SW 1271 (cell line): ENCODE results near the gene TEAD1.

ENCODE experiments used
- DNase-seq, 2 experiments: peaks; one replicate each; lab custom pipeline; 2025; lab: John Stamatoyannopoulos, UW

Gene TEAD1

DNA sequence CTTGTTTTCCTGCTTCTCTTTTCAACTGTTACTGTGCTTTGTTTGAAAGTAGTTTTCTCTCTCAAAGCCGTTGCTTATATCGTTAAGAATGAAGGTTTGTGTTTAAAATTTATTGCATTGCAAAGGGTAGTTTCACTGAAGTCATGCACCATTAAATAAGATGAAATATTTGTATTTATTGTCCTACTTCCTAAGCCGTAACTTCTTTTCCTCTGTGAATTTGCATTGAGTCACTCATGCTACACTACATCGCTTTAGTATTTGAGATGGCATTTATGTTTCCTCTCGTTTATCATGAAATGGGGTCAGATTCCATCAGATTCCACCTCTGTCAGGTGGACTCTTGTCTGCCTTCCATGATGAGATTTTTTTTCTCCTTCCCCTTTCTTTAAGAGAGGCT, 269.1 kb downstream of the TEAD1 start:
- DNase-seq = no peak

GRCh38 chr11:12944889-12945288, 270.7 kb downstream of the TEAD1 start:
- no peak for DNase-seq

DNA sequence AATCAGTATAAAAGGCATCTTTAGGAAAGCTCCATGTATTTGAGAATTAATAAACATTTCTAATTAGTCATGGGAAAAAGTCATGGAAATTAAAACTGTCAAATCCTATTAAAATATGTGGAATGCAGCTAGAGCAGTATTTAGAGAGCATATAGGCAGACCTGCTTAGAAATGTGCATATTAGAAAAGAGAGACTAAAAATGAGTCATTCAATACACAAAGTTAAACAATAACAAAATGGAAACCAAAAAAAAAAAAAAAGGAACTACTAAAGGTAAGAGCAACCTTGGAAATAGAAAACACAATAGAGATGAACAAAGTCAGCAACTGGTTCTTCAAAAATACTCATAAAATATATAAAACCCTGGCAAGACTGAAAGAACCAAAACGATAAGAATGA, 275.2 kb downstream of the TEAD1 start:
- DNase-seq = no peak

DNA sequence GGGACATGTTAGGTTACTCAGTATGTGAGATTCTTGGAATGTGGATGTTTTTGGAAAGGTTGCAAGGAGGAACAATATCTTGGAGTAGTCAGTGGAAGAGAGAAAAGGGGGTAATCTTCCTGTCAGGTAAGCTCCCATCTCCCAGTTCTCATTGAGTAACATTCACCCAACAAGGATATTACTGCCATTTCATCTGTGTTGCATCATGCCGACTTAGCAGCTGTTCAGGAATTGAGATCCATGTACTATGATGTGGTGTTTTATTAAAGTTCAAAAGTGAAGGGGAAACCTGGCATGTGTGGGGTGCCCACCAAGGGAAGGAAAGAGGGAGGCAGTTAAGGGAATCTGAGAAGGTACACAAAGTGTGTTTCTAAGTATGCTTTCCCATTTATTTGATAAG, 276.4 kb downstream of the TEAD1 start:
- no peak for DNase-seq

- DNase-seq = no peak
Observed at GRCh38 chr11:12951376-12951775, 277.2 kb downstream of the TEAD1 start.

DNA sequence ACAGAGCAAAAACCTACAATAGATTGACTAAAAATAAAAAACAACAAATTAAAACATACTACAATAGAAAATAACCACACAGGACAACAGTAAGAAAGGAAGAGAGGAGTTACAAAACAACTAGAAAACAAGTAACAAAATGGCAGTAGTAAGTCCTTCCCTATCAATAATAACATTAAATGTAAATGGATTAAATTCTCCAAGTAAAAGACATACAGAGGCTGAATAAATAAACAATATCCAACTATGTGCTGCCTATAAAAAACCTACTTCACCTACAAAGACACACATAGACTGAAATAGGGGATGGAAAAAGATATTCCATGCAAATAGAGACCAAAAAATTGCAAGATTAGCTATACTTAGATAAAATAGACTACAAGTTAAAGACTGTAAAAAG, 277.9 kb downstream of the TEAD1 start:
- no peak for DNase-seq

- DNase-seq = no peak
Observed at GRCh38 chr11:12958986-12959385, 284.8 kb downstream of the TEAD1 start.

DNA sequence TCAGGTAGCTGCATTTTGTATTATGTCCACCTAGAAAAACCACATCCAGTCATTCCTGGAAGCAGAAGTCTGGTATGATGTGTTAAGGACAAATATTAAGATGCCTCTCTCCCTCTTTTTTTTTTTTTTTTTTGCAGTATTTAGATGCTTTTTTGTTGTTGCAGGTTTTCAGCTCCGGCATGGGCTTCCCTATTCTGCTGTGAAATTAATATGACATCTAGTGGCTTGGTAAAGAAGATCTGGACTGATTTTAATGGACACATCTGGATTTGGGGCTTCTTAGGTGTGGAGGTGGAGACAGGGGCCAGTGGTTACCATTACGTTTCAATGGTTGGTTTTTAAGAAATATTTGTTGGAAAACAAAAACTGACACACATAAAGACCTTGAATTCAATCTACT, 287.4 kb downstream of the TEAD1 start:
- no peak for DNase-seq

DNA sequence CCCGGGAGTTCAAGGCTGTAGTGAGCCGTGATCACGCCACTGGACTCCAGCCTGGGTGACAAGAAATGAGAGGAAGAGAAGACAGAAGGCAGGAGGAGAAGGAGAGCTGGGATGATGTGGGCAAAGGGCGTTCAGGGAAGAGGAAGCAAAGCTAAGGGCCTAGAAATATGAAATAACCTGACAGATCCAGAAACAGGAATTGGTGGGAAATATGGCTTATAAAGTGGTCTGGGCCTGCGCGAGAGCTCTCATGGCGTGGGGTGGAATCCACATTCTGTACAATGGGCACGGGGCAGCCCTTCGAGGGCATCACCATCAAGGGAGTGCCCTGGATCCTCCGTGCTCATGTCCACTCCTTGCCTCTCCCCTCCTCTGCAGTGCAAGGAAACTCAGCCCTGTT, 288.1 kb downstream of the TEAD1 start:
- no peak for DNase-seq

GRCh38 chr11:12963051-12963450, 288.8 kb downstream of the TEAD1 start:
- no peak for DNase-seq

DNA sequence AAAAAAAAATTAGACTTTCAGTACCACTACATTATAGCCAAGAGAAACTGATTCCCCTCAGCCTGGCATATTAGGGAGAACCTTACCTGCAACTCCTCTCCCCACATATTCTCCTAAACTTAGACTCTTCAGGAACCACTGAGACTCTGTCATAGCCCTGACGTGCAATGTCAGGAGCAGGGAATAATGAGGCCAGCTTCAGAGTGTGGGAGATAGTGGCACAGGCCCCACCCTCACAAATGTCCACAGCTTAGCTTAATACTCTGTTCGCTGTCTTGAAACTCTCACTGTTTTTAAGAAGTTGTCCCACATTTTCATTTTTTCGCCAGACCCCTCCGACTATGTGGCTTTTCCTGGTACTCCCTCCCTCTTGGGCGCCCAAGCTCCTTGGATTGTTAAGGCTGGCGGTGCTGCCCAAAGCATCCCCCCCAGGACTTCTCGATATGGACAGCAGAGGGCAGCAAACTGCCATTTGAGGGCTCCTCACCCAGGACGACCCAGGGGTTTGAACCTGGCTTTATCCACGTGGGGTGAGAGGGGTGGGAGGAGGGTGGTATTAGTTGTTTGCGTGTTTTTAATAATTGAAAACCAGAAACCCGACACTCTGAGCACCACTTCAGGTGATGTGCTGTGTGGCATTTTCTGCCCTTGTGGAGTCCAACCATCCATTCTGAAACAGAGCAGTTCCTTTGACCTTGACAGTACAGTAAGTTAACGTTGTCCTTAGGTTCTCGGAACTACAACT, 289.7 kb downstream of the TEAD1 start:
- peak in 1 of 2 experiments; percentile 25 for DNase-seq

GRCh38 chr11:12964650-12965049, 290.4 kb downstream of the TEAD1 start:
- DNase-seq = no peak

GRCh38 chr11:12966002-12966401, 291.8 kb downstream of the TEAD1 start:
- no peak for DNase-seq

GRCh38 chr11:12968101-12968500, 293.9 kb downstream of the TEAD1 start:
- no peak for DNase-seq

DNA sequence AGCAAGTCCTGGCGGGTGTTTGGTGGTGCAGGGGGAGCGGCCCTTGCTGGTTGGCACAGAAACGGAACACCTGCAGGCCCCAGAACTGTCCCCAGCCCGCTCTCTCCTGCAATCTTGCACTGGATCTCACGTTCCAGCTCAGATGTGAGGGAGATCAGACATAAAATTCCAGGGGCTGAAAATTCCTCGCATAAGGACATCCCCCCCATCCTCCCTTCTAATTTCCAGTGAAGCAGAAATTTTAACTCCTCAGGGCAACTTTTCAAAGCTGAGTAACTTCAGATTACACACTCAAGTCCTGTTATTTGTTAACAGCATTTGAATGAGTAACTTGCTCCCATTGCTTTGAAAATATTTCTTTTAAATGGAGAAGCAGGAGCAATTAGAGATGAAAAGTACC, 294.6 kb downstream of the TEAD1 start:
- no peak for DNase-seq

DNA sequence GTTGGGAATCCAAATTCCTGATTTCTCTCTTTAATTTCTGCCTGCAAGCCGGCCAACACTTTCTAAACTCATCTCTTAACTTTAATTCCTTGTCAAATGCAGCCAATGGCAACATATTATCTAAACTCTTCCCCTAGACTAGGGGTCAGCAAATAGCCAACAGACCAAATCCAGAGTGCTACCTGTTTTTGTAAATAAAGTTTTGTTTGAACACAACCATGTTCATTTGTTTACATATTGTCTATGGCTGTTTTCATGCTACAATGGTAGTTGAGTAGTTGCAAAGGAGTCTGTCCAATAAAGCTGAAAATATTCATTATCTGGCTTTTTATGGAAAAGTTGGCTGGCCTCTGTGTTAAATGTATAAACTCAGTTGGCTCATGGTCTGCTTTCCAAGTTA, 297.7 kb downstream of the TEAD1 start:
- DNase-seq = no peak

GRCh38 chr11:12973528-12974181, 299.4 kb downstream of the TEAD1 start:
- DNase-seq = no peak

GRCh38 chr11:12975195-12975594, 301.0 kb downstream of the TEAD1 start:
- no peak for DNase-seq

GRCh38 chr11:12979928-12980689, 305.9 kb downstream of the TEAD1 start:
- DNase-seq = no peak

GRCh38 chr11:12981676-12982522, 307.7 kb downstream of the TEAD1 start:
- DNase-seq = no peak

GRCh38 chr11:12983336-12983735, 309.1 kb downstream of the TEAD1 start:
- no peak for DNase-seq
